Raji (cell line): ENCODE data around the gene CARD11.

Experiments
- POLR2A ChIP-seq: IDR thresholded peaks from 2 replicates; pipeline ENCODE4 v1.6.1; 2011; ENCODE audit warnings: low read depth, low read length, control low read depth; ENCODE audit not compliant: insufficient read depth

The CARD11 gene

DNA sequence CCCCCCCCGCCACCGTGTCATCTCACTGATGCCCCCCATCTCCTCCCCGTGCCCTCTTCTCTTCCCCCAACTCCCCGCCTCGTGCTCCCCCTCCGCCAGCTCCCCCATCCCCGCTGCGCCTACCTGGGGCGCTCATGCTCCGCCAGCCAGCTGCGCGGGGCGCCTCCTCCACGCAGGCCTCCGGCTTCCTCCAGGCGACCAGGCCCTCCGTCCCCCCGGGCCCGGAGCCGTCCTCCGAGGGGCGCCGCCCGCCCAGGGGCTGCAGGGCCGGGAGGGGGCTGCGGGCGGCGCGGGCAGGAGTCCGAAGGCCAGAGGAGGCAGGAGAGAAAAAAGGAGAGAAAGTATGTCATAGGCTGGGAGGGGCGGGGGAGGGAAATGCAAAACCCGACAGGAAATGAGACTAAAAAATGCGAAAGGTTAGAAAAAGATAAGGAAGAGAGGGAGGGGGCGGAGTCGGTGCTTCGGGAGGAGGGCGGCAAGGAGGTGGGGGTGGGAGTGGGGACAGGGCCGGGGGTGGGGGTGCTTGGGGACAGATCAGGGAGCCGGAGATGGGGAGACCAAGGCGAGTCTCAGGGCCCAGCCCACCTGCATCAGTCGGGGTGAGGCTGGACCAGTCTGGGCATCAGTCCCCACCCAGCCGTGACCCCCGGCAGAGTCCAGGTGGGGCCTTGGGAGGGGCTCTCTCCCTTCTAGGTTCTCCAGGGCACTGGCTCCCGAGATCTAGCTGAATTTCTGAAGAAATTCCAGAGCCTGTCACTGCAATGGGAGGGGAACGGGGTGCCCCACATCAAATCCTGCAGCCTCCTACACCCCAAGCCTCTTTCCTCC lies at the start of gene CARD11:
Gene CARD11 (minus strand): TSS at position 324 of the 828 bp plus-strand sequence. CDS start 85,361 bp downstream, outside the sequence.
- peak; percentile 33 for TF ChIP-seq POLR2A

DNA sequence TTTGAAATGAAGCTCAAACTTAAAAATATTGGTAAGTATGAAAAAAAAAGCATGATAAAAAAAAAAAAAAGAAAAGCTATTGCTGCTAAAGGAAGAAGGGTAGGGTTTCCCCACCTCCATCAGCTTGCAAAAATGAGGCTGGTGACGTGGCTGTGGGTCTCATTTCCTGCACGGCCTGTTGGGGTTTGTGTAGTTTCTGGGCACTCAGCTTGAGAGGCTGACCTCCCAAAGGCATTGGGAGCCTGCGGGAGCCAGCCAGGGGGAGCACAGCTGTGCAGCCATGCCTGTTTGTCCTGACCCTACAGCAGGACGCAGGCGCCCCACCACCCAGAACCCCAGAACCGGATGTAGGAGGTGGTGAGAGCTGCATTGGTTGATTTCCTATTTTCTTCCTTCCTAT lies 48.8 kb upstream of the CARD11 start:
- TF ChIP-seq POLR2A, result no peak

DNA sequence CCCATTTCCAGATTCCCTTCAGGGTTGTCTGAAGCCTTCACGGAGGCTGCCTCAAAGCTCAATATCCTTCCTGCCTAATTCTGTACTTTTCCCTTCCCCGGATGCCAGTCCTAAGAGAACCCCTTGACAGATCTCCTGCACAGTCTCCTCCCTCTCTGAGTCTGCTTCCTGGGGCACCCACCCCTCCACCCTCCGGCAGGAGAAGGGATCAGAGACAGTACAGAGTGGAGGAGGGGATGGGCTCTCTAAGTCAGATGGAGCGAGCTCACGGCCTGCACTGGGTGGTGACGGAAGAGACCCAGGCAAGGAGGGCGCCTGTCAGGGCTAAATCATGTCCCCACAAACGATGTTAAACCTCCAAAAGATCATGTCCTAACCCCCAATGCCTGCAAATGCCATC lies 48.0 kb upstream of the CARD11 start:
- no peak for TF ChIP-seq POLR2A

DNA sequence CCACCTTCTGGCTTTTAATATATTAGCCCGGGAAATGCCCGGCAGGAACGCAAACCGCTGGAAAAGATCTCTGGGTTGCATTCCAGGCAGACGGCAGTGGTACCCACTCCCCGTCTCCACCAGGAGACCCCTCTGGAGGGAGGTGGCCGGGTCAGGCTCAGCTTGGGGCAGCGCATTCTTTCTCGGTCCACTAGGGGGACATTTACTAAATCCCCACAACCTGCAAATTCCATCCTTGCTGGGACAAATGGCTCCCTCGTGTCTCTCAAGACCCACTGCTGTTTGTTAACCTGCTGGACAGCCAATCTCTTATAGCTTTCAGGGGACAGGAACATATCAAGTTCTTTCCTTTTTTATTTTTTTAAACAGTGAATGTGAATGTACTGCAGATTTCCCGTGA lies 45.8 kb upstream of the CARD11 start:
- TF ChIP-seq POLR2A, result no peak

DNA sequence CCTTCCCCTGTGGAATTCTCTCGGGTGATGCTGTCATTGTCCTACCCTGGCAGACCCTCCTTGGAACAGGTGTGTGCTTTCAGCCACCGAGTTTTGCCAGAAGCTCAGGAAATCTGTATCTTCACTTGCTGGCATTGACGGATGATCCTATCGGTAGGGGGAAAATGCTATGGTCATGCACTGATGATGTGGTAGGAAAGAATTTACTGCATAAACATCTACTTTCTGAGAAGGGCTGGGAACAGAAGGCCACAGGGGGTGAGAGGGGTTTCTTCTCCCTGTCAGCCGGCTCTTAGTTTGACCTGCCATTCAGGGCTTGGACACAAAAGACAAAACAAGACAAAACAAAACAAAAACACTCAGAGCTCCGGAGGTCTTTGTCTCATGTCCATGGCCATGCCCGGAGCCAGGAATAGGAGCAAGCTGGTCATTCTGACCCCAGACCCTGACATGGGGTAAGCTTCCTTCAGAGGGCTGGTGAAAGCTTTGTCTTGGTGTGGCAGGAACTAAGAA lies 43.6 kb upstream of the CARD11 start:
- no peak for TF ChIP-seq POLR2A

DNA sequence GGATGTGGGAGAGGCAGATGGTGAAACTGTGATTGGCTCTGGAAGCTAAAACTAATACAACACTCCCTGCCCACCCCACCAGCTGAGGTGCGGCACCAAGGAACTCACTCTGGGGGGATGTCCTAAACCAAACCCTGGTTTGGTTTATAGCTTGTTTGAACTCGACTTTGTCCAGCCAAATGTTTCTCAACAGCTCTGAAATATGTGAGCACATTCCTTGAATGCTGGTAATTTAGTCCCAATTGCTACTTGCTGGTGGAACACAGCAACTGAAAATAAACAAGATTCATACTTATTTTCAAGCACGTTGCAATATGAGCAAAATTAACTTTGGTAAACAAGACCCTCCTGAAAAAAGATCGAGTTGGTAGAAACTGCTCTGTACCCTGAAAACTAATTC lies 39.7 kb upstream of the CARD11 start:
- no peak for TF ChIP-seq POLR2A

DNA sequence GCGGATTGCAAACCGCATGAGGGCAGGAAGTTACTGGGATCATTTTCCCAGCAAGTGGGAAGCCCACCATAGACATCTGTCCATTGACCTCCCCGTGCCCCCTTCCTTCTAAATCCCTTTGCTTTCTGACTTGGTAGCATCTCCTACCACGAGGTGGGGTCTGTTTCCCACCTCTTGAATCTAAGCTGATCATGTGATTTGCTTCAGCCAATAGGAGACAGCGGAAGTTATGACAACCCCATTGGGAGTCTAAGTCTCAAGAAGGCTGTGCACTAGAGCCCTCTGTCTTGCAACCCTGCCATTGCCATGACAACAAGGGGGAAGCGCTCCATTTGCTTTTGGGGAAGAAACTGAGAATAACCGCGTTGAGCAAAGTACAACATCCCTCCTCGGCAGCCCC lies 39.2 kb upstream of the CARD11 start:
- TF ChIP-seq POLR2A, result no peak

DNA sequence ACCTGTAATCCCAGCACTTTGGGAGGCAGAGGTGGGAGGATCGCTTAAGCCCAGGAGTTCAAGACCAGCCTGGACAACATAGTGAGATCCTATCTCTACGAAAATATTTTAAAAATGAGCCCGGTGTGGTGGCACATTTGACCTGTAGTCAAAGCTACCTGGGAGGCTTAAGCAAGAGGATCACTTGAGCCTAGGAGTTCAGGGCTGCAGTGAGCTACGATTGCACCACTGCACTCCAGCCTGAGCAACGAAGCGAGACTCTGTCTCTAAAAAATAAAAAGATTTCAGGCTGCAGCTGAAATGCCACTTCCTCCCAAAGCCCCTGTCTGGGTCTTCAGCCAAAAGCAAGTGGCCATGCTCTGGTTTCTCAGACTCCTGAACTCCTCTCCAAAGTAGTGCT lies 38.7 kb upstream of the CARD11 start:
- no peak for TF ChIP-seq POLR2A

DNA sequence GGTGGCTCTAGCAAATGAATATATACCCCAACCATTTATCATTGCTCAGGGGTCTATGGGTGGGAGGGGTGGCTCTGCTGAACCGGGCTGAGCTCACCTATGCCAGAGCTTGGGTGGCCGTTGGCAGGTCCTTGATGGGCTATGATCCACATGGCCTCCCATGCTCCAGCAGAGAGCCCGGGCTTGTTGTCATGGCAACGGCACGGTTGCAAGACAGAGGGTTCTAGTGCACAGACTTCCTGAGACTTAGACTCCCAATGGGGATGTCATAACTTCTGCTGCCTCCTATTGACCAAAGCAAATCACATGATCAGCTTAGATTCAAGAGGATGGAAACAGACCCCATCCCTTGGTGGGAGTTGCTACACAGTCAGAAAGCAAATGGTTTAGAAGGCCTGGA lies 36.4 kb upstream of the CARD11 start:
- no peak for TF ChIP-seq POLR2A

DNA sequence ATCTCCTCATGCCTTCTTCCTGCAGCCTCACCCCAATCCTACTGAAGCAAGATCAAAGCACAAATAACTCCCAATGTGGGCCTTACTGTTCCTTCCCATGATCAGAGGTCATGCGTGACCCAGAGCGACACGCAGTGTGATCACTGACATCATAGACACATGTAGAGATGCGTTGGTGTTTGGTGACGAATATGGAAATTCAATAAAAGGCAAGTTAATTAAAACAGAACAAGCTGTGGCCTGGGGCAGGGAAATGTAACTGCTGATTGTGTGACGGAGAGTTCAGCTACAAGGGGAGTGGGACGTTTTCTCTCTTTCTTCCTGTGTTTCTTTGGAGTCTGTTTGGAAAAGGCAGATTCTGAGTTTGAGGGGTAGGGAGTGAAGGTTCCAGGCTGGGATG lies 34.8 kb upstream of the CARD11 start:
- TF ChIP-seq POLR2A, result no peak

DNA sequence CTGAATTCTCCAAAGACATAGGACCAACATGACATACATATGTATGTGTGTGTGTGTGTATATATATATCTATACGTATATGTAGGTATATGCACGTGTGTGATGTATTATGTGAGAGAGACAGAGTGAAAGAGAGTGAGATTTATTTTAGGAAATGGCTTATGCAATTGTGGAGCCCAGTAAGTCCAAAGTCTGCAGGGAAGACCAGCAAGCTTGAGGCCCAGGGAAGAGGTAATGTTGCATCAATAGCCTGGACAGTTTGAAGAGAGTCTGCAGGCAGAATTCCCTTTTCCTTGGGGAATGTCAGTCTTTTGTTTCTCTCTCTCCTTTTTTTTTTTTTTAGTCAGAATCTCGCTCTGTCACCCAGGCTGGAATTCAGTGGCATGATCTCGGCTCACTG lies 33.0 kb upstream of the CARD11 start:
- no peak for TF ChIP-seq POLR2A

DNA sequence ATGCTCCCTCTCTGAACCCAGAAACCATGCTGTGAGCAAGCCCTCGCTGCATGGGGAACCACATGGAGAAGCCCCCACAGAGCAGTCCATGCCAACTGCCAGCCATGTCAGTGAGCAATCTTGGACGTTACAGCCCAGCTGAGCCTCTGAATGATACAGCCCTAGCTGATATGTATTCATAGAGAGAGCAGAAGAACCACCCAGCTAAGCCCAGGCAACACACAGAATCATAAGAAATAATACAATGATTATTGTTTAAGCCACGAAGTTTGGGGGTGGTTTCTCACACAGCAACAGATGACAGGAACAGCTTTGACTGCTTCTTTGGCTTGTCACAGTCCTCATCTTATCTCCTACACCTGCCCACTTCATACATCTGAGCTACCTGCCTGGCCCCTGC lies 32.5 kb upstream of the CARD11 start:
- TF ChIP-seq POLR2A, result no peak

DNA sequence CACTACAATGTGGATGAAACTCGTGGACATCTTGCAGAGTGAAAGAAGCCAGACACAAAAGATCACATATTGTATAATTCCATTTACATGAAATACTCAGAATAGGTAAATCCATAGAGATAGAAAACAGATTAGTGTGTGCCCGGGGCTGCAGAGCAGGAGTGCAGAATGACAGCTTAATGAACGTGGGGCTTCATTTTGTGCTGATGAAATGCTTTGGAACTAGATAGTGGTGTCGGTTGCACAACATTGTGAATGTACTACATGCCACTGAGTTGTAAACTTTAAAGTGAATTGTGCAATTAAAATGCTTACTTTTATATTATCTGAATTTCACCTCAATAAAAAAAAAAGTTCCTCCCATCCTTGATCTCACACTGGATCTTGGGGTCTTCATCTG lies 31.8 kb upstream of the CARD11 start:
- no peak for TF ChIP-seq POLR2A

DNA sequence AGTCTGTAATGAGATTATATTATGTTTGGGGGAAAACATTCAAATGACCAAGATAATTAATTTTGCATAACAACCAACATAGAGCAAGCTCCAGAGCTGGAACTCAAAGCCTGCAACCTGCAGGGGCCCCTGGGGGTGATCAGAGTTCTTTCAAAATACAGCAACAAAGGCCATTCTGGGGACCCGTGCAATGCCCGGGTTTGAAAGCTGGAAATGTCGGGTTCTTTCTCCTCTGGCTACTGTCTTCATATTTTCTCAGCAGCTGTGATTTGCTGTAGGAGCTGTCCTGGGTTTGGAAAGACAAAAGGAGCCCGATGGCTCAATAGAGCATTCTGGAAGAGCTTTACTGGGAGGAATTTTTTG lies 30.8 kb upstream of the CARD11 start:
- TF ChIP-seq POLR2A, result no peak

DNA sequence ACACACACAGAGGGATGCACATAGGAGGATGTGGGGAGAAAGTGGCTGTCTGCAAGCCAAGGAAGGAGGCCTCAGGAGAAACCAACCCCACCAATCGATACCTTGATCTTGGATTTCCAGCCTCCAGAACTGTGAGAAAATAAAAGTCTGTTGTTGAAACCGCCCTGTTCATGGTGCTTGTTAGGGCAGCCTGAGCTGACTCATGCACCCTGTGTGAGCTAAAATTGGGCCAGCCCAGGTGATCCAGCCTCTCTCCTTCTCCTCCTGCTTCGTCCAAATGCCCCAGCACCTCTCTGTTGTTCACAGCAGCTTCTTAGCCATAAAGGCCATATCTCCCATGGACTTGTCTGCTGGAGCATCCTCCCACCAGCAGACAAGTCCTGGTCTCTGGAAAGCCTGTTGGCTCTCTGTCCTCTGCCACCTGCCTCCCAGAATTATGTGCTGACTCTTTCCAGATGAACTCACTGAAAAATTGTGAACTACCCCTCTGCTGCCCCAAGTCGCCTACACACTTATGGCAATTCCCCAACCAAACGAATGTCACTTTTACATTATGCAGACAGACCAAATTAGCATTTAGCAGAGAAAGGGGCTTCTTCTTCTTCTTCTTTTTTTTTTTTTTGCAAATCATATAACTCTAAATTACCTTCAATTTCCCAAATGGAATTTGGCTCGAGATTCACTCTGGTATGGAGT lies 30.2 kb upstream of the CARD11 start:
- no peak for TF ChIP-seq POLR2A

DNA sequence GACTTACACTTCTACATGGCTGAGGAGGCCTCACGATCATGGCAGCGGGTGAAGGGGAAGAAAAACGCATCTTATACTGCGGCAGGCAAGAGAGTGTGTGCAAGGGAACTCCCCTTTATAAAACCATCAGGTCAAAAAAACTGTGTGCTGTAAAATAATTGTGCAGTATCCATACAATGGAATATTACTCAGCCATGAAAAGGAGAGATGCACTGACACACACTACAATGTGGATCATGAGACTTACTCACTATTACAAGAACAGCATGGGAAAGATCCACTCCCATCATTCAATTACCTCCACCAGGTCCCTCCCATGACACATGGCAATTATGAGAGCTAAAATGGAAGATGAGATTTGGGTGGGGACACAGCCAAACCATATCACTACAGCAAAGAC lies 27.2 kb upstream of the CARD11 start:
- no peak for TF ChIP-seq POLR2A
